HFF-Myc (cell line): ENCODE measurements around the gene TBCEL.
"Not testable (repeated sequence)": the region's sequence is repeated elsewhere in the genome, so short reads cannot be mapped to it uniquely, and the experiment has no call there.

Source experiments
- DNase-seq: peaks from one replicate; pipeline ENCODE4 v3.0.0-alpha.2; 2011; ENCODE audit warnings: low read depth; ENCODE audit errors: extremely low read depth
- H3K4me3 ChIP-seq: replicated peaks from 2 replicates; pipeline ENCODE4 v1.5.1; 2011; ENCODE audit warnings: low read depth, mild to moderate bottlenecking, control low read depth, low read length
- CTCF ChIP-seq: IDR thresholded peaks from 2 replicates; pipeline ENCODE4 v1.5.1; 2012; ENCODE audit warnings: mild to moderate bottlenecking, low read depth, low read length, control low read depth; ENCODE audit errors: missing control alignments

TBCEL gene

GRCh38 chr11:121004206-121004840, 19.6 kb upstream of the TBCEL start:
- TF ChIP-seq CTCF = no peak
- no peak for DNase-seq
- no peak overlapping the region for H3K4me3 ChIP-seq

- no peak for DNase-seq
- H3K4me3 ChIP-seq = no peak overlapping the region
- no peak for TF ChIP-seq CTCF
Observed at GRCh38 chr11:121006922-121007321, 17.0 kb upstream of the TBCEL start.

- no peak overlapping the region for H3K4me3 ChIP-seq
- TF ChIP-seq CTCF = no peak
- no peak for DNase-seq
Observed at GRCh38 chr11:121008551-121008950, 15.4 kb upstream of the TBCEL start.

- DNase-seq = no peak
- H3K4me3 ChIP-seq = no peak overlapping the region
- no peak for TF ChIP-seq CTCF
Observed at GRCh38 chr11:121012091-121012490, 11.8 kb upstream of the TBCEL start.

GRCh38 chr11:121018746-121019145, 5.2 kb upstream of the TBCEL start:
- no peak for DNase-seq
- TF ChIP-seq CTCF = no peak
- no peak overlapping the region for H3K4me3 ChIP-seq

- not testable (repeated sequence) for DNase-seq, H3K4me3 ChIP-seq
Observed at GRCh38 chr11:121021718-121022117, 2.2 kb upstream of the TBCEL start.

GRCh38 chr11:121024989-121025388, 1.1 kb downstream of the TBCEL start:
- H3K4me3 ChIP-seq = peak overlapping the region; percentile 82
- no peak for TF ChIP-seq CTCF
- DNase-seq = no peak
